GM18951 (cell line): ENCODE data around the gene TROAP.
"Not testable (repeated sequence)": the region's sequence is repeated elsewhere in the genome, so short reads cannot be mapped to it uniquely, and the experiment has no call there.

Source experiments
- POLR2A ChIP-seq: IDR thresholded peaks from 4 replicates; pipeline ENCODE4 v1.6.1; 2011; ENCODE audit warnings: mild to moderate bottlenecking; ENCODE audit not compliant: insufficient read length, insufficient read depth; ENCODE audit errors: extremely low read depth
- in situ Hi-C: fragments of 300-500 bp; cut with MboI; formaldehyde crosslinking; loops from one replicate; pipeline ENCODE4 v1.12.0; 2022; ENCODE audit warnings: low sequenced_read_pairs, mixed read lengths, inconsistent platforms; ENCODE audit not compliant: unreplicated experiment

Gene TROAP

GRCh38 chr12:49298160-49298559 lies 24.9 kb upstream of the TROAP start:
- in situ Hi-C loops, result no loop called here
- no peak for TF ChIP-seq POLR2A

DNA sequence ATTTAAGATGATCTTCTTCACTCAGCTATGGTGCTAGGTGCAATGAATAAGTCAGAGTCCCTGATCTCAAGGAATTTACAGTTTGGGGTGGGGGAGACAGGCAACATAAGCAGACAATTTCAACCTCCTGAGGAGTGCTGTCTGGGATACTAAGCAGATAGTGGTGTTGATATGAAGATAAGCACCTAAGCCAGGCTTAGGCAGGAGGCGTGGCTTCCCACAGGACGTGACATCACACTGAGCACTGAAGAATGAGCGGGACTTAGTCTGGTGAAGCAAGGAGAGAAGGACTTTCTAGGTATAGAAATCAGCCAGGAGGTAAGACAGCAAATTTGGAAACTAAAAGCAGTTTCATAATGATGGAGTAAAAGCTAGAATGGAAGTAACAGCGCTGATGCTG lies 21.3 kb upstream of the TROAP start:
- TF ChIP-seq POLR2A, result no peak
- in situ Hi-C loops, result no loop called here

DNA sequence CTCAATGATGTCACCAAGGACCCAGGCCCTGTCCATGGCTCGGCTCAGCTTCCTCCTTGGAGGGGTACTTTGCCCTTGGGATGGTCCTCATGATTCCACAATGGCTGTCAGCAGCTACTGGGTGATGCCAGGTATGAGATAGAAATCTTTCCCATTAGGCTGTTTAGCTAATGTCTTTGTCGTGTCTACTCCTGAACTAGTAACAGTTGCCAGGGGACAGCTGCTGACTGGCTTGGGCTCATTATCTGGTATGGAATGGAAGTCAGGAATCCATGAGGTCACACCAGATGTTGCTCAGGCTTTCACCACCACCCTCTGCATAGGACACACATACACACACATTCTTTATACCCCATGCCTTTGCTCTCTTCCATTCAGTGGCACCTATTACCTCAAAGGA lies 18.9 kb upstream of the TROAP start:
- TF ChIP-seq POLR2A, result no peak
- in situ Hi-C loops, result no loop called here

DNA sequence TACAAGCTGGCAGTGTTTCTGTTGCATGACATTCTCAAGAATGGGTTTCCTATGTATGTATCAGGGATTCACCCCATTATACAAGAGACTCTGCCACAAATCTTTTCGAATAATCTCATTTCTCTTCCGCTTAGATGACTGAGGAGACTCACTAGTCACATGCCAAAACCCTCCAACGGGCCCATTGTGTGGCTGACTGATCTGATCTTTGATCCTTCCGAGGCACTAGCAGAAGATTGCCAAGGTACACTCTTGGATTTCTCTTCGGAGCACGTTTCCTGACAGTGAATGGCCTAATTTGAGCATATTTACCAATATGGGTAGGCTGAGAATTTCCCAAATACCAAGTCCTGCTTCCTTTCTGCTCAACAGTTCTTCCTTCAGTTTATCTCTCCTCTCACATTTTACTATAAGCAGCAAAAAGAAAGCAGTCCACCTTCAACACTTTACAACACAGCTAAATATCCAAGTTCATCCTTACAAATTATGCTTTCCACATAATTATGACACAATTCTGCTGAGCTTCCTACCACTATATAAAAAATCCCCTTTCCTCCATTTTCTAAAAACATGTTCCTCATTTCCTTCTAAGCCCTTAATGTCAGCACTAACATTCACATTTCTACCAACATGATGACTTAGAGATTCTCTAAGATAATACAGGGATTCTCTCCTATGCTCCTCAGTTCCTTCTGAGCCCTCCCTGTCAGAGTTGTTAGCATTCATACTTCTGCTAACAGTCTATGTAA lies 17.1 kb upstream of the TROAP start:
- TF ChIP-seq POLR2A, result no peak
- in situ Hi-C loops, result no loop called here

GRCh38 chr12:49309386-49309785 lies 13.7 kb upstream of the TROAP start:
- TF ChIP-seq POLR2A, result no peak
- in situ Hi-C loops, result no loop called here

DNA sequence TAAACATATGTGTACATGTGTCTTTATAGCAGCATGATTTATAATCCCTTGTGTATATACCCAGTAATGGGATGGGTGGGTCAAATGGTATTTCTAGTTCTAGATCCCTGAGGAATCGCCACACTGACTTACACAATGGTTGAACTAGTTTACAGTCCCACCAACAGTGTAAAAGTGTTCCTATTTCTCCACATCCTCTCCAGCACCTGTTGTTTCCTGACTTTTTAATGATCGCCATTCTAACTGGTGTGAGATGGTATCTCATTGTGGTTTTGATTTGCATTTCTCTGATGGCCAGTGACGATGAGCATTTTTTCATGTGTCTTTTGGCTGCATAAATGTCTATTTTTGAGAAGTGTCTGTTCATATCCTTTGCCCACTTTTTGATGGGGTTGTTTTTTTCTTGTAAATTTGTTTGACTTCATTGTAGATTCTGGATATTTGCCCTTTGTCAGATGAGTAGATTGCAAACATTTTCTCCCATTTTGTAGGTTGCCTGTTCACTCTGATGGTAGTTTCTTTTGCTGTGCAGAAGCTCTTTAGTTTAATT lies 12.5 kb upstream of the TROAP start:
- in situ Hi-C loops, result not testable (repeated sequence)

DNA sequence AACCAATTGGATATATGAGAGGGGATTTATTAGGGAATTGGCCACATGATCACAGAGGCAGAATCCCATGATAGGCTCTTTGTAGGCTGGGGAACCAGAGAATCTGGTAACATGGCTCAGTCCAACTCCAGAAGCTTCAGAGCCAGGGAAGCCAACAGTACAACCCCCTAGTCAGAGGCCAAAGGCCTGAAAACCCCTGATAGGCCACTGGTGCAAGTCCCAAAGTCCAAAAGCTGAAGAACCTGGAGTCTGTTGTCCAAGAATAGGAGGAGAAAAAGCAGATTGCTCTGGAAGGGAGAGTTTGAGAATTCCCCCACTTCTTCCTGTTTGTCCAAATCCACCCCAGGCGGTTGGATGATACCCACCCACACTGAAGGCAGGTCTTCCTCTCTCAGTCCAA lies 8.2 kb upstream of the TROAP start:
- TF ChIP-seq POLR2A, result no peak
- in situ Hi-C loops, result no loop called here

DNA sequence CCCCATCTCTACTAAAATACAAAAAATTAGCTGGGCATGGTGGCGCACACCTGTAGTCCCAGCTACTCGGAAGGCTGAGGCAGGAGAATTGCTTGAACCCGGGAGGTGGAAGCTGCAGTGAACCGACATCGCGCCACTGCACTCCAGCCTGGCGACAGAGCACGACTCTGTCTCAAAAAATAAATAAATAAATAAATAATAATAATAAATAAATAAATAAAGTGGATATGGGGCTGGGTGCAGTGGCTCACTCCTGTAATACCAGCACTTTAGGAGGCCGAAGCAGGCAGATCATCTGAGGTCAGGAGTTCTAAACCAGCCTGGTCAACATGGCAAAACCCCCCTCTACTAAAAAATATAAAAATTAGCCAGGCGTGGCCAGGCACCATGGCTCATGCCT lies 5.9 kb upstream of the TROAP start:
- in situ Hi-C loops, result not testable (repeated sequence)

- in situ Hi-C loops, result not testable (repeated sequence)
Observed at GRCh38 chr12:49320411-49321103, 2.5 kb upstream of the TROAP start.

GRCh38 chr12:49322367-49322707 lies 718 bp upstream of the TROAP start:
- in situ Hi-C loops, result no loop called here

DNA sequence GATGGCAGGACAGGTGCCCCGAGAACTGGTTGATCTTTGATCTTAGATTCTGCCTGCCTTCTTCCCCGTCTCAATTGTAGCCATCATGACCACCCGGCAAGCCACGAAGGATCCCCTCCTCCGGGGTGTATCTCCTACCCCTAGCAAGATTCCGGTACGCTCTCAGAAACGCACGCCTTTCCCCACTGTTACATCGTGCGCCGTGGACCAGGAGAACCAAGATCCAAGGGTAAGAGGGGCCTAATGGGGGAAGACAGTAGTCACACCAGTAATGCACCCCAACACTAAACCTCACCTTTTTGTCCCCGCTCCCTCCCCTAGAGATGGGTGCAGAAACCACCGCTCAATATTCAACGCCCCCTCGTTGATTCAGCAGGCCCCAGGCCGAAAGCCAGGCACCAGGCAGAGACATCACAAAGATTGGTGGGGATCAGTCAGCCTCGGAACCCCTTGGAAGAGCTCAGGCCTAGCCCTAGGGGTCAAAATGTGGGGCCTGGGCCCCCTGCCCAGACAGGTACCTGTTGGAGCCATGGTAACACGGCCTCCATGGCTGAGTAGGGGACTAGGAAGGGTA lies 556 bp downstream of the TROAP start:
- TF ChIP-seq POLR2A, result no peak
- in situ Hi-C loops, result no loop called here

More at GRCh38 chr12:49322367-49322707, 718 bp upstream of the TROAP start:
- no peak for TF ChIP-seq POLR2A

DNA sequence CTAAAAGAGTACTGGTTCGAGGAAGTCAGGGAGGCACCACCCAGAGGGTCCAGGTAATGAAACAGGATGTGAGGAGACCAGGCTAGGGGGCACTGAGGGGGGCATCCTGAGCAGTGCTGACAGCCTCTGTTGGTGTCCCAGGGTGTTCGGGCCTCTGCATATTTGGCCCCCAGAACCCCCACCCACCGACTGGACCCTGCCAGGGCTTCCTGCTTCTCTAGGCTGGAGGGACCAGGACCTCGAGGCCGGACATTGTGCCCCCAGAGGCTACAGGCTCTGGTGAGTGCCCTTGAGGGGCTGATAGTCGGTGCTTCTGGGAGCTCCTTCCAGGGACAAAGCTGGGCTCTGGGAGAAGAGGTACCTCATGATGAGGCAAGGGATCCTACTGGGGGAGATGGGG lies 2.6 kb downstream of the TROAP start:
- in situ Hi-C loops, result no loop called here
- no peak for TF ChIP-seq POLR2A

- no peak for TF ChIP-seq POLR2A
- in situ Hi-C loops, result no loop called here
Observed at GRCh38 chr12:49327368-49327767, 4.3 kb downstream of the TROAP start.

- in situ Hi-C loops, result no loop called here
- no peak for TF ChIP-seq POLR2A
Observed at GRCh38 chr12:49327887-49328286, 4.8 kb downstream of the TROAP start.
